ENCODE results near the gene DUSP28. TPM values are rescaled to one million over a fixed set of nuclear protein-coding genes. Genes with fewer than 3 reads are reported as not detected.

DUSP28 gene
- total and polyA plus RNA-seq, 2 donors (not counting 1 experiment from before 2014, with no cell fraction given): 19.0 to 19.1 TPM

- Histone ChIP-seq H3K4me1 (ENCODE audit: control insufficient read depth in 2 of 2, insufficient read depth in 2 of 2, low read length in 2 of 2) (no peaks in the 10 kb centered on the region), H4K20me1 (ENCODE audit: control insufficient read depth, insufficient read depth, low read length, poor library complexity, severe bottlenecking) (no peaks in the 10 kb centered on the region), H3K27ac (ENCODE audit: low read length in 2 of 2) (no peak overlapping the region), H2AFZ (ENCODE audit: insufficient read depth, low read depth, low read length, poor library complexity, severe bottlenecking) (no peak overlapping the region), H3K9ac (ENCODE audit: low read length) (no peak overlapping the region), H3K36me3 (replicated peaks in 1 of 2; ENCODE audit: control extremely low read depth in 1 of 2, control insufficient read depth in 1 of 2, extremely low read depth in 1 of 2, insufficient read depth in 2 of 2, low read length in 1 of 2) (no peaks in the 10 kb centered on the region), H3K79me2 (ENCODE audit: control insufficient read depth, insufficient read depth, low read length) (no peaks in the 10 kb centered on the region), H3K4me3 (ENCODE audit: control extremely low read depth in 1 of 5, extremely low read depth in 1 of 5, insufficient read depth in 1 of 5, low read depth in 2 of 5, low read length in 4 of 5) (no peak overlapping the region), H3K27me3 (replicated peaks in 1 of 4; ENCODE audit: control extremely low read depth in 1 of 4, control insufficient read depth in 3 of 4, insufficient read depth in 4 of 4, low read length in 3 of 4) (no peaks in the 10 kb centered on the region), H3K4me2 (replicated peaks; ENCODE audit: low read depth, low read length, poor library complexity, severe bottlenecking) (no peak overlapping the region), H3K9me3 (ENCODE audit: control extremely low read depth in 1 of 3, control insufficient read depth in 2 of 3, insufficient read depth in 1 of 3, low read length in 2 of 3) (no peaks in the 10 kb centered on the region)
- TF ChIP-seq EZH2 (IDR thresholded peaks at IDR 0.05; ENCODE audit: borderline replicate concordance, insufficient read depth, low read depth, low read length, poor library complexity, severe bottlenecking): no peak
- no peak for TF ChIP-seq CTCF (IDR thresholded peaks at IDR 0.05)
- DNase-seq (no peak), ATAC-seq (ENCODE audit: low read depth) (no peak)
- Mint-ChIP-seq H3K27me3 (no peaks in the 10 kb centered on the region), H3K4me1 (no peaks in the 10 kb centered on the region), H3K9me3 (ENCODE audit: insufficient read depth) (no peaks in the 10 kb centered on the region), H3K4me3 (no peak overlapping the region), H3K27ac (no peak overlapping the region)
- POLR2A ChIA-PET: no interaction called here
- CTCF ChIA-PET: no interaction called here
- WGBS (ENCODE audit: insufficient coverage): 92% methylated on average over 12 of the region's 12 CpGs
- intact Hi-C loops (cut with micrococcal nuclease): no loop called here
Observed at GRCh38 chr2:240605867-240606743, 45.9 kb downstream of the DUSP28 start.

- H3K36me3 ChIP-seq (replicated peaks in 1 of 2; ENCODE audit: control extremely low read depth in 1 of 2, control insufficient read depth in 1 of 2, extremely low read depth in 1 of 2, insufficient read depth in 2 of 2, low read length in 1 of 2): no peaks in the 10 kb centered on the region
- H3K9ac ChIP-seq (ENCODE audit: low read length): no peak overlapping the region
- H2AFZ ChIP-seq (ENCODE audit: insufficient read depth, low read depth, low read length, poor library complexity, severe bottlenecking): no peak overlapping the region
- no peak overlapping the region for H3K4me3 ChIP-seq (ENCODE audit: control extremely low read depth in 1 of 5, extremely low read depth in 1 of 5, insufficient read depth in 1 of 5, low read depth in 2 of 5, low read length in 4 of 5)
- DNase-seq (no peak), ATAC-seq (ENCODE audit: low read depth) (no peak)
- whole genome bisulfite sequencing (ENCODE audit: insufficient coverage): 65% methylated on average over 9 of the region's 10 CpGs
- no peak for TF ChIP-seq EZH2 (IDR thresholded peaks at IDR 0.05; ENCODE audit: borderline replicate concordance, insufficient read depth, low read depth, low read length, poor library complexity, severe bottlenecking)
- no peak for TF ChIP-seq CTCF (IDR thresholded peaks at IDR 0.05)
- Mint-ChIP-seq H3K27me3 (no peaks in the 10 kb centered on the region), H3K4me1 (peaks cover 5% of the 10 kb centered on the region), H3K4me3 (no peak overlapping the region), H3K27ac (no peak overlapping the region), H3K9me3 (ENCODE audit: insufficient read depth) (no peaks in the 10 kb centered on the region)
- no peak overlapping the region for H3K4me2 ChIP-seq (replicated peaks; ENCODE audit: low read depth, low read length, poor library complexity, severe bottlenecking)
- H3K27me3 ChIP-seq (replicated peaks in 1 of 4; ENCODE audit: control extremely low read depth in 1 of 4, control insufficient read depth in 3 of 4, insufficient read depth in 4 of 4, low read length in 3 of 4): no peaks in the 10 kb centered on the region
- H4K20me1 ChIP-seq (ENCODE audit: control insufficient read depth, insufficient read depth, low read length, poor library complexity, severe bottlenecking): no peaks in the 10 kb centered on the region
- ChIA-PET CTCF (no interaction called here), POLR2A (no interaction called here)
- H3K4me1 ChIP-seq (ENCODE audit: control insufficient read depth in 2 of 2, insufficient read depth in 2 of 2, low read length in 2 of 2): no peaks in the 10 kb centered on the region
- peaks cover 0 to 15% (median 1%) of the 10 kb centered on the region in 3 donors for H3K9me3 ChIP-seq (ENCODE audit: control extremely low read depth in 1 of 3, control insufficient read depth in 2 of 3, insufficient read depth in 1 of 3, low read length in 2 of 3)
- intact Hi-C loops (cut with micrococcal nuclease): no loop called here
- no peaks in the 10 kb centered on the region for H3K79me2 ChIP-seq (ENCODE audit: control insufficient read depth, insufficient read depth, low read length)
- H3K27ac ChIP-seq (ENCODE audit: low read length in 2 of 2): no peak overlapping the region
Observed at GRCh38 chr2:240611601-240612210, 51.5 kb downstream of the DUSP28 start.

All from B cell (primary cell).